NCI-H146 treated with DMSO at 0.1 percent for 48 hours (cell line): Measurements from ENCODE around the gene VWA5B1.

Experiments used
- DNase-seq: peaks from one replicate; lab custom pipeline; 2025; ENCODE audit not compliant: unreplicated experiment; lab: John Stamatoyannopoulos, UW

Gene VWA5B1

DNA sequence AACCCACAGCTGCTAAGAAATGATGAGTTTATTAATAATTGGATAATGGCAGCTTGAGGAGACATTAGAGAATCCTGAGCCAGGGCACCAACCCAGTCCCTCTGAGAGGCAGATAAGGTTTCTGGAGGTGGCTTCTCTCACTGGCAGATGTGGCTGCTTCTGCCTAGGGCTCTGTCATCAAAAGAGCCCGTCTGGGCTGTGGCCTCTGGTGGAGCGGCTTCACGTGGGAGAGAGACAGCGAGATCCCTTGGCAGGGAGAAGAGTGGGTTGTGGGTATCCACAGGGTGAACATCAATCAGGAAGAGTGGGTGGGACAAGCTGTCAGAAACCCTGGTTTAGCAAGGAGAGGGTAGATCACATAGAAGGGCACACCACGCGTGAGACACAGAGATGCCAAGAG lies 30.0 kb downstream of the VWA5B1 start:
- DNase-seq, result no peak

DNA sequence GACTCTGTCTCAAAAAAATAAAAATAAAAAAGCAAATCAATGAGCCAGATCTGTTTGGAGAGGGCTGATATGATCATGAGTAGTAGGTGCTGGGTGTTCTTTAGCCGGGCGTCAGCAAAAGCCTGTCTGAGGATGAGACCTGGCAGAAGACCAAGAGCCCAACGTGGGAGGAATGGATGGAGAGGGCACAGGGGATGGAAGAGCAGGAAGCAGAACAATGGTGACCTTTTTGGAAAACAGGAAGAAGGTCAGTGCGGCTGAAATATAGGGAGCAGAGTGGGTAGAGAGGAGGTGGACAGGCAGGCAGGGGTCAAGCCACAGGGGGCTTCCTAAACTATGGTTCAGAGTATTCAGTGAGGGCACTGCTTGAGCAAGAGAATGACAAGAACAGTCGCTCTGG lies 30.9 kb downstream of the VWA5B1 start:
- no peak for DNase-seq

DNA sequence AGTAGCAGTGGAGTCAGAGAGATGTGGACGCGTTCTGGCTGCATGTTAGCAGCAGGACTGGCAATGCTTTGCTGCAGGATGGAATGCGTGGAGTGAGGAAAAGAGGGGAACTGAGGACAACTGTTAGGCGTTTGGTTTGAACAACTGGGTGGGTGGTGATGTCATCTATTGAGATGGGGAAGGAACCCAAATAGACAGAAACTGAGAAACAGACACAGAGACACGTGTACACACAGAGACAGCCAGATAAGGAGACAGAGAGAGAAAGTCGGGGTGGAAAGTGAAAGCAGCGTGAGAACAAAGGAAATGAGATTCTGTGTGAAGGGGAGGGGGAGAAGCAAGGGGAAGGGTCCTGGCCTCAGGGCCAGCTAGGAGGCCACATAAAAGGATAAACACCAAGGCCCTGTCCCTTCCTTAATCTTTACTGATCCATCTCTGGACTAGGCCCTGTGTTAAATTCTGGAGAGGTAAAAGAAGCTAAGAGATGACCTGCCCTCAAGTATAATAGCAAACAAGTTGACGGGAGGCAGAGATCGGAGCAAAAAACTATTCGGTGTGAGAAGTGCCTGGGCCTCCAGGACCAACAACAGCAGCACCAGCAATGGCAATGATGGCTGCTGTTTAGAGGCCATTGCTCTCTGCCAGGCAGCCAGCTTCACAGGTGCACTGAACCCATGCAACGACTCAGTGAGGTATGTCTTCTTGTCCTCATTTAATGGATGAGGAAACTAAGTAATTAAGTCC lies 31.6 kb downstream of the VWA5B1 start:
- DNase-seq, result no peak

DNA sequence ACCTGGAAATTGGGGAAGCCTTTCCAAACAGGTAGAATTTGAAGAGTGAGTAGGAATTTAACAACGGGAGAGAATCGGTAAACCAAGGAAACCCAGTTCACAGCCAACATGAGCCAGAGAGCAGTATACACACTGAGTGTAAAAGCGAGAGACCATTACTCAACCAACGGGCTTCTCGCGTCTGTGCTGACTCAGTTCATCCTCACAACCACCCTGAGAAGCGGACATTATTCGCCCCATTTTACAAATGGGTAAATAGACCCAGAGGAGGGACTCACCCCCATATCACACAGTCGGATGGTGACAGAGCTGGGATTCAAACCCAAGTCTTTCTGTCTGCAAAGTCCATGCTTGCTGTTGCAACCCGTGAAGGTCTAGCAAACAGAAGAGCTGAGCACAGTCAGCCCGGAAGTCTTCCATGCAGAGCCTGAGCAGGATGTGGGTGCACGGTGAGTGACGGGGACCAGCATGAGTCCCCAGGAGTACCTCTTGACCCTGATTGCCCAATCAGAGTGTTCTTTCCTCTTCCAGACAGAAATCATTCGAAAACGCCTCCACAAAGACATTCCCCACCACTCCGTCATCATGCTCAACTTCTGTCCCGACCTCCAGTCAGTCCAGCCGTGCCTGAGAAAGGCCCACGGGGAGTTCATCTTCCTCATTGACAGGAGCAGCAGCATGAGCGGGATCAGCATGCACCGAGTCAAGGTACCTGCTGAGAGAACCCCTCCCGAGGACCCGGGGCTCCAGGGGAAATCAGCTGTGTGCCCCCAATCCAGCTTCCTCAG lies 32.3 kb downstream of the VWA5B1 start:
- DNase-seq, result no peak

DNA sequence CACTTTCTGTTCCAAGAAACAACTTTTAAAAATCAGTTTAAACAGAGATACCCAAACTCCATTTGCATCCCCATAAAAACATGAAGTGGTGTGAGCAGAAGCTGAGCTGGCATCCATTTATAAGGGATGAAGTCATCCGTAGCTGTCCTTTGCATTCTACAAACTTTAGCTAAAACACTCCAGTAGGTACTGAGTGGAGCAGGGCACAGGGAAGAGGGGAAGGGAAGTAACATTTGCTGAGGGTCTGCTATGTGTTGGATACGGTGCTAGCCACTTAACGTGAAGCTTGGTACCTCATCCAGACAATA lies 32.9 kb downstream of the VWA5B1 start:
- DNase-seq, result no peak

DNA sequence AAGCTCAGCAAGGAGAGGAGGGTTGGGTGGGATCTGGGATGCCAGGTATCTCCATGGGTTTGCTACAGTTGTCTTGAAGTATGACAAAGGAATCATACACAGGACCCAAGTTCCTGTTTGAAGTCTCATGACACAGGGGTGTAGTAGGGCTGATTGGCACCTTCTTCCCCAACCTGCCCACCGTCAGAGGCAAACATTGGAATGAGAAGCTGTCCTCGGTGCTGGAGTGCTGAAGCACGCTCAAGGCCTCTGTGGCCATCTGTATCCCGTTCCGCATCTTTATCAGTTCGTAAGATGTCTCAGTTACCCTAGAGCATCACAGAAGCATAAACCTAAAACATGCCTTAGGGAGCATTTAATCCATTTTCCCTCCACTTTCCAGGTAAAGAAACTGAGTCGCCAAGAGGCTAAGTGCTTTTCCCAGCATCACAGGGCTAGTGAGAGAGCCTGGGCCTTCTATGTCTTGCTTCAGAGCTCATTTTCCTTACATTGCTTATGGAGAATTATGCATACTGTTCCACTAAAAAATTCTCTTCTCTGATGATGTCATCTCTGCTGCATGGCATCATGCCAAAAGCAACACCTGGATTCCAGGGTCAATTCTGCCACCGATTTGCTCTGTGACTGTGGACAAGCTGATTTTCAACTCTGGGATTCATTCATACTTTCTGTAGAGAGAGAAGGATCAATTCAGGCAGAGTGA lies 34.2 kb downstream of the VWA5B1 start:
- DNase-seq, result no peak

DNA sequence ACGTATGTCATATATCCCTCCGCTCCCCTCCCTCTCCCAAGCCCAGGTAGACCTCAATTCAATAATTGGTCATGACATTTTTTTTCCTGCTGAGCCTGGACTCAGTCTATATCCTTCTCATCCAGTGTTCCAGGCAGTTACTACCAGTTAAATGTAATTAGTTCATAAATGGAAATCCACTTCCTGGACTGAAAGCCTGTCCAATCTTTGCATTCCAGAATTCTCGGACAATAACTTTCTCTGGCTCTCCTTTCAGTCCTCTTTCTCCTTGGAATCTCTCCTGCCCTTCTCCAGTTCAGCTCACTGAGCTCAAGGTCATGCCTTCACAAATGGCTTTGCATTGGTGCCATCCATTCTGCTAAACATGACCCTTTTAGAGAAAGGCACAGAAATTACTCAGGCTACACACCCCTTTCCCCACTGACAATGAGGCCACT lies 34.8 kb downstream of the VWA5B1 start:
- no peak for DNase-seq

DNA sequence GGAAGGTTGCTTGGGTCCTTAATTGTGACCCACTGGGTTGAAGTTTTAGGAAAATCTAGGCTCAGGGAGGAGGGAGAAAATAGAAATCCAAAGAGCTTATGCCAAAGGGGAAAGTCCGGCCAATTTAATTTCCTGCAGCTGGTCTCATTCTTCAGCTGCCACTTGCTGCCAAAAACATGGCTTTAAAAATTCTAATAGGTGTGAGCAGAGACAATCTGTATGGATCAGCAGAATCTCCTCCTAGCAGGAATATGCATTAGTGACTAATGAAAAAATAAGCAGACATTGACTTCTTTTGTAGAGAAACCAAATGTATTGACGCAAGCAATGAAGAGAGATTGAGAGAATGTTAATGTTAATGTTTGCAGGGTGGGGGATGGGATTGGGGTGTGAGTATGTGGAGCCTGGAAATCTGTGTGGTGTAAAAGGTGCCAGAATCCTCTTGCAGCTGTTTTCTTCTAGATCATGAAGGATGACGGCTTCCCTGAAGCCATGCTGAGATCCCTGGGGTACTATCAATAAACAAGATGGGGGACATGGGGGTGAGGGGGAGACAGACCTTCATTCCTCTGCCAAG lies 35.3 kb downstream of the VWA5B1 start:
- no peak for DNase-seq

DNA sequence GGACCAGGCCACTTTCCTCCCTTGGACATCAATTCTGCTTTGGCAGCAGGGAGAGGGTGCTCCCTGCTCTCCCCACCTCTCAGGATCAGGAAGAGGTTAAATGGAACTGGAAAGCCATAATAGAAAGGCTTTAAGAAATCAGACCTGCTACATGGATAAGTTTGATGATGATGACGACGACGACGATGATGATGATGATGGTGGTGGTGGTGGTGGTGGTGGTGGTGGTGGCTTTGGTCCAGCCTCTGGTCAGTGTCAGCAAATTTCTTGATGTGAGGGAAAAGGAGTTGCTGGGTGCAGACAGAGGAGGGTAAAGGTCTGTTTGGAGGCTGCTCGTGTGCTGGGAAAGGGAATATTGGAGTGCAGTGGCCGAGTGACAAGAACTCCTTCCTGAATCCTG lies 36.8 kb downstream of the VWA5B1 start:
- DNase-seq, result no peak

DNA sequence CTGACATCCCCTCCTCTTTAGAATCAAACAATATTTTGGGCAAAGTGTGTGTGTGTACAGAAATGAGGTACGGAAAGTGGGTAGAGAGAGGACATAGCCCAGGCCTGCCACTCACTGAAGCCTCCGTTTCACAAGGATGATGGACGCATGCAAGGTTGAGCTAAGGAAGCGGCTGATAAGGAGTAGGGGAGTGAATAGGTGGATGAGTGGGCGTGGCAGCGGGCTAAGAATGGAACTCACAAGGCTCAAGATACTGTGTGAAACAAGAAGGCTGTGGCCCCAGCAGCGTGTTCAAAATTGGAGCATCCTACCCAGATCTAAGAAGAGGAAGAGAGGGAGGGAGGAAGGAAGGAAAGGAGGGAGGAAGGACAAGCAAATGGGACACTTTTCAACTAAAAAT lies 37.5 kb downstream of the VWA5B1 start:
- DNase-seq, result no peak

DNA sequence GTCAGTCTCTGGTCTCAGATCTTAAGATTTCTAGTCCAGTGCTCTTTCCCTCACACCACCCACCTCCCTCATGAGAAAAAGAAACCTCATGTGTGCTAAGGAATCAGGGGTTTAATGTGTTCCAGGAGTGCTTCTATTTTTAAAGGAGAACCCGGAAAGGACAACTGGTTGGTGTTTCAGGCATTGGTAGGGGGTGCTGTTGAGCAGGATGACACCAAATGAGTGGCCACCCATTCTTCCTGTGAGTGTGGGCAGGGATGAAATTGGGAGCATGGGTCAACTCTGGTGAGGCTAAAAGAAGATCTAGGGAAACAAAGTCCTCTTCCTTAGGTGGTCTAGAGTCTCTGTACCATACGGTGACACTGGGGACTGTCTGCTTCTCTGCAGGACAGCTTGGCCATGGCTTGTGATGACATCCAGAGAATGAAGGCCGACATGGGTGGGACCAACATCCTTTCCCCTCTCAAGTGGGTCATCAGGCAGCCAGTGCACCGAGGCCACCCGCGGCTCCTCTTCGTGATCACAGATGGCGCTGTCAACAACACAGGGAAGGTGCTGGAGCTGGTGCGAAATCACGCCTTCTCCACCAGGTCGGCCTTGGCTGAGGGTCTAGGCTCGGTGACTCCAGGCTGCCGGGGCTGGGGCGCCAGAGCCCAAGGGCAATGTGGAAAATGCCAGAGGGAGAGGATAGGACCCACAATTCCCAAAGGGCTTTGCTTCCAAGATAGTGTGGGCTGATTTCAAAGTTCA lies 39.3 kb downstream of the VWA5B1 start:
- DNase-seq, result no peak

DNA sequence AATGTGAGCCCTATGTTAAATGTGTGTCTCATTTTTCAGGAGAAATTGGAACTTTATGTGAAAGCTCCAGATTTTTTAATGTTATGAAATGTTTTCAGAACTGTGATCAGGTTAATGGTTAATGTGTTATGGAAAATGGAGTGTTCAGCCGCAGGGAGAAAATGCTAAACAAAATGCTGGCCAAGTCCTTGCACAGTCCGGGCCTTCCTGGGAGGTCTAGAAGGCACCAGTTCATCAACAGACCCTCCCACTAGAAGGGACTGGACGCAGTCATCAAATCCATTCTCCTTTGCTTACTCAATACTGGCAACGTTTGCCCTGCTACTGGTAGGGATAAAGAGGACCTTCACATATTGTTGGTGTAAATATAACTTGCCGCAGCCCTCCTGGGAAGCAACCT lies 43.4 kb downstream of the VWA5B1 start:
- DNase-seq, result no peak

DNA sequence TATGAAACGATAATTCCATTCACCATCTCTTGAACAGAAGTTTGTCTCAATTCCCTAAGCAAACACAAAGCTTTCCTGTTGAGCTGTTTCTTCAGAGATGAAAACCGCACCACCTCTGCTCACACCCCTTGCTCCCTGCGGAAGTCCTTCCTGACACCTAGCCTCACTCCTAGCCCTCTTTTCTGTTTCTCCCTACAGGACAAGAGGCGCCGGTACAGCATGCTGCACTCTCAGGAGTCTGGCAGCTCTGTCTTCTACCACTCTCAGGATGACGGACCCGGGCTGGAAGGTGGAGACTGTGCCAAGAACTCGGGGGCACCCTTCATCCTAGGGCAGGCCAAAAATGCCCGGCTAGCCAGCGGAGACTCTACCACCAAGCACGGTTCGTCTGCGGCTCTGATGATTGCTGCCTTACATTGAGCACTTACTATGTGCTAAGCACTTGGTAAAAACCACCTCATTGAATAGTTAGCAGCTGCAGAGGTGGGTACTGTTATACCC lies 45.5 kb downstream of the VWA5B1 start:
- no peak for DNase-seq

DNA sequence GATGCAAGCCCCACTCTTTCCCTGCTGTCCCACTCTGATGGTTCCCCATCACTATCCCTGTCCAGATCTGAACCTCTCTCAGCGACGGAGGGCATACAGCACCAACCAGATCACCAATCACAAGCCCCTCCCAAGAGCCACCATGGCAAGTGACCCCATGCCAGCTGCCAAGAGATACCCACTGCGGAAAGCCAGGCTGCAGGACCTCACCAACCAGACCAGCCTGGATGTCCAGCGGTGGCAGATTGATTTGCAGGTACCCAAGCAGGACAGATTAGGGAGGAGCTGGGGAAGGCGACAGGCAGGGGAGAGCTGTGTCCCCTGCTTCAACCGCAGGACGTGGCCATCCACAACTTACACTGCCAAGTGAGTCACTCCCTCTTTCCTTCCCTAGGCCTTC lies 46.9 kb downstream of the VWA5B1 start:
- no peak for DNase-seq

DNA sequence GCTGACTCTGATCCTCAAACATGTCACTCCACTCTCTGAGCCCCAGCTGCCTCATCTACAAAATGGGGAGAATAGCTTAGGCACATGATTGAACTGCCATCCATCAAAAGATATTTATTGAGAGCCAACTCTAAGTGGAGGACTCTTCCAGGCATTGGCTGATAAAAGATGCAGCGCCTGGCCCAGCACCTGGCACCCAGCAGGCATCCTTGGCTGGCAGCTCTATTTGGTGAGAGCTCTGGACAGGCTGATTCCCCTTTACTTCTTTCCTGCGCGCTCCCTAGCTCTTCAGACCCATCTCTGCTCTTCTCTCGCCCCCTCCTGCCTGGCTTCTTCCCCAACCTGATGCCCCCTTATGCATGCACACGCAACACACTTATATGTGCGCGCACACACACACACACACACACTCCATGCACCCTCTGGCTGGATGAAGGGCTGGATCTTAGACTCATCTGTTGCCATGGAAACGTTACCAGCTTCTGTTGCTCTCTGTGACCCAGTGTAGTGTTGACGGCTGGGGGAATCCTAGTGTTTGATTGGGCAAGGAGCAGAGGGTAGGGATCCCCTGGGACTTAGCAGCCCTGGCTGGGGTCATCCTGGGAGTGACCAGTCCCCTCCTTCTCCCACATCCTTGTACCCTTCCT lies 49.3 kb downstream of the VWA5B1 start:
- no peak for DNase-seq

DNA sequence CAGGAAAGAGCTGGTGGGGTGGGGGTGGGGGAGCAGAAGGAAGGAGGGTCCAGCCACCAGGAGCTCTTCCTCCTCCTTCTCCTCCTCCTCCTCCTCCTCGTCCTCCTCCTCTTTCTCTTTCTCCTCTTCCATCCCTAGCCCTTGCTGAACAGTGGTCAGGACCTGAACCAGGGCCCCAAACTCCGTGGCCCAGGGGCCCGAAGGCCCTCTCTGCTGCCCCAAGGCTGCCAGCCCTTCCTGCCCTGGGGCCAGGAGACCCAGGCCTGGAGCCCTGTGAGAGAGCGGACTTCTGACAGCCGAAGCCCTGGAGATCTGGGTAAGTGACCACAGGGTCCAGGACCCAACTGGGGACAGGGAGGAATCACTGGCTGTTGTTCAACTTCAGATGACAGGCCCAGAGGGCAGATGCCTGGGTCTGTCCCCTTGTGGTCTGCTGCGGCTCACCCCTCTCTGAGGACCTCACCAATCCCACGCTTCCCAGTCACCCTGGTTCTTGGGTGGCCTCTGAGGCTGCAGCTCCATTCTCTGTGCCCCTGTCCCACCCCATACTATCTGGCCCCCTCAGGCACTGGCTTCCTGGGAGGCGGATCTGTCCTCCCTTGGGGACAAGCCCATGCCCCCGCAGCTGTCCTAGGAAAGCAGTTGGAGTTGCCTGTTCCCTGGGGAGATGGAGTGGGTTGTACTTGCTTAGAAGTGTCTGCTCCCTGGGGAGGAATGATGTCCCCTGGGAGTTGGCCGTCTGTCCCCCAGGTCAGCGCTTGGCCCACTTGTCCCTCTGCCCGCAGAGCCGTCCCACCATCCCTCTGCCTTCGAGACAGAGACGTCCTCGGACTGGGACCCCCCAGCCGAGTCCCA lies 51.8 kb downstream of the VWA5B1 start:
- DNase-seq, result no peak

DNA sequence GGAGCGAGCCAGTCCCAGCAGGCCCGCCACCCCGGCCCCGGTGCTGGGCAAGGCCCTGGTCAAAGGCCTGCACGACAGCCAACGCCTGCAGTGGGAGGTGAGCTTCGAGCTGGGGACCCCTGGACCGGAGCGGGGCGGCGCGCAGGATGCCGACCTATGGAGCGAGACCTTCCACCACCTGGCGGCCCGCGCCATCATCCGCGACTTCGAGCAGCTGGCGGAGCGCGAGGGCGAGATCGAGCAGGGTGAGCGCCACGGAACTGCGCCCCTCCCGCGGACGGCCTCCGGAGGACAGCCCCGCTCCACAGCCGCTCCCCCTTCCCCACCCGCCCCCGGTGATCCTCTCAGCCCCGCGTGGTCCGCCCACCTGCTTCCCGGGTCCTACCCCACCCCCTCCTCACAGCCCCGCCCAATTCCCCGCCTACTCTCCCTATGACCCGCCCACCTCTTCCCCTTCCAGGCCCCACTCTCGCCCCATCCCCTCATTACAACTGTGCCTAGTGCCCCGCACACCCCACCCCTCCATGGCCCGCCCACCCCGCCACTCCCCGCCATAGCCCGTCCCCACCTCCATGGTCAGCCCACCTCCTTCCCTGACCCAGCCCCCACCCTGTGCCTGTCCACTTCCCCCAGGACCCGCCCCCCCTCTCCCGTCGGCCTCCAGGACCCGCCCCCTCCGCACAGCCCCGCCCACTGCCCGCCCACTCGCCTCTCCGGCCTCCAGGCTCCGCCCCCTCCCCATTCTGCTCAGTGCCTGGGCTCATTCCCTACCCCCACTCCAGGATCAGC lies 52.7 kb downstream of the VWA5B1 start:
- DNase-seq, result no peak

DNA sequence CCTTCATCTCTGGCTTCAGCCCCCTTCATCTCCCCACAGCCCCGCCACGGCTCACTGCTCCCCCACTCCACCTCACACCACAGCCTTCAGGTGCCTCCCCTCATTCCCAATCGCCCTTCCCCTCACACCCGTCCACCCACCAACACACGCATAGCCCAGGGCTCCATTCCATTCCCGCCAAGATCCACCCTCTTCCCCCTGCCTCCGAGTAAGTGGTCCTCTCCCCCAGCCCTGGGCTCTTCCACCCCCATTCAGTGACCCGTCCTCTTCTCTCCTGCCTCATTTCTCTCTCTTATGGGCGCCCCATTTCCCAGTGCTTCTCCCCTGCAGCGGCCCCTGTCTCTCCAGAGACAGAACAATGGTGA lies 53.2 kb downstream of the VWA5B1 start:
- no peak for DNase-seq

DNA sequence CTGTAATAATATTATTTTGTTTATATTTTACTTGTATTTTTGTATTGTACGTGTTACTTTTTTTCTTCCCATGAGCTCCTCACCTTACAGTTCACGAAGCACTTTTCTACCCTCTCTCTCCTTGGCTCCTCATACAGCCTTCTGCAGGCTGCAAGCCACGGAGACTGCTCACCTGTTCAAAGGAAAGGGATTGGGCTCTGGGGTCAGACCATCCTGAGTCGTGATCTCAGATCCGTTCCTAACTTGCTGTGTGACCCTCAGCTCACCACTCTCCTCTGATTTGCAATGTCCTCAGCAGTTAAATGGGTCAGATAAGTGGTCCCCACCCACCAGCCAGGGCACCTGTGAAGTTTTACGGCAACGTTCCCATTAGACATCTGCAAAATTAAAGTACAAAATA lies 54.1 kb downstream of the VWA5B1 start:
- DNase-seq, result no peak
